HG02981 (cell line): Measurements from ENCODE around the gene MFSD2B.

Experiments
- ATAC-seq: cut with Tn5 transposase; IDR thresholded peaks from one replicate; pipeline ENCODE4 v1.9.1; 2021; ENCODE audit warnings: mild to moderate bottlenecking, moderate library complexity; ENCODE audit not compliant: unreplicated experiment

The MFSD2B gene

DNA sequence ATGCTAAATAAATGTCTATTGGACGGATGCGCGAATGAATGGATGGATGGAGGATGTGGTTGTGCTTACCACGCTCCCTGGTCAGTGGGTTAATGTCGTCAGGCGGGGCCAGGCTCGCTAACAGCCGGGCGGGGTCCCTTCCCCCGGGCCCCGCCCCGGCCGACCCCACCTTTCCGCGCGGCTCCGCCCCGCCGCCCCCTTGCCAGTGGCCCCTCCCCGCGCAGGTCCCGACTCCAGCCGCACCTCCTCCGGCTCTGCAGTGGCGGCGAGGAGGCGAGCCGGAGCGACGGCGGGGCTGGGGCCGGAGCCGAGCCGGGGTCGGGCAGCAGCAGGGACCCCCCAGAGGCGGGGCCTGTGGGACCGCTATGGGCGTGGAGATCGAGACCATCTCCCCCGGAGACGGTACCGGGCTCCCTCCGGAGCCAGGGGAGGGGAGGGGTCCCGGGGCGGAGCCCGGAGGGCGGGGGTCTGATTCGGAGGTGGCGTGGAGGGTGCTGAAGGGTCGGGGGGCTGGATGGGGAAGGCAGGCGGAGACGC, 39.7 kb downstream of the MFSD2B start, which contains the start of gene FKBP1B:
Gene FKBP1B (plus strand): TSS at position 257 of the 537 bp plus-strand sequence. CDS start 109 bp downstream, at position 366.
- no peak for ATAC-seq

GRCh38 chr2:24050041-24050979, 40.4 kb downstream of the MFSD2B start:
- no peak for ATAC-seq

DNA sequence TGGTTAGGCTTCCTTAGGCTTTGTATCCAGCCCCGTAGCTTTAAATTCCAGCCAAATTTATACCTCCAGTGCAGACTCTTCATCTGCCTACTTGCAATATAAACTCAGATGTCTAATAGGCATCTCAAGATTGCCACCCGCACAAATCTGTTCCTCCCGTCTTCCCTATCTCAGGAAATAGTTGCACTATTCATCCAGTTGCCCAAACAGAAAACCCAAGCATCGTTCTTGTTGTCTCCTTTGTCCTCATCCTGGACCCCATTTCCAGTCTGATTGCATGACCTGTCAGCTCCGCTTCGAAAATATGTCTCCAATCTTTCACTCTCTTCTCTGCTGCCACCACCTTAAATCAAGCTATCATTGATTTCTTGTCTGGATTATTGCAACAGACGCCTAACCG, 41.9 kb downstream of the MFSD2B start:
- ATAC-seq, result no peak

DNA sequence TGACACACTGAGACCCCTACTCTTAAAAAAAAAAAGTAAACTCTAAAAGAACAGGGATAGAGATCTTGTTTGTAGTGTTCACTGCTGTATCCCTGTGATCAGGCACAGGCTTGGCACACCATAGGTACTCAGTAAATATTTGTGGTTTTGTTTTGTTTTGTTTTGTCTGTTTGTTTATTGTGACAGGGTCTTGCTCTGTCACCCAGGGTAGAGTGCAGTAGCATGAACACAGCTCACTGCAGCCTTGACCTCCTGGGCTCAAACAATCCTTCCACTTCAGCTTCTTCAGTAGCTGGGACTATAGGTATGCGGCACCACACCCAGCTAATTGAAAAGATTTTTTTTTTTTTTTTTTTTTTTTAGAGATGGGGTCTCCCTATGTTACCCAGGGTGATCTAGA, 43.1 kb downstream of the MFSD2B start:
- no peak for ATAC-seq

DNA sequence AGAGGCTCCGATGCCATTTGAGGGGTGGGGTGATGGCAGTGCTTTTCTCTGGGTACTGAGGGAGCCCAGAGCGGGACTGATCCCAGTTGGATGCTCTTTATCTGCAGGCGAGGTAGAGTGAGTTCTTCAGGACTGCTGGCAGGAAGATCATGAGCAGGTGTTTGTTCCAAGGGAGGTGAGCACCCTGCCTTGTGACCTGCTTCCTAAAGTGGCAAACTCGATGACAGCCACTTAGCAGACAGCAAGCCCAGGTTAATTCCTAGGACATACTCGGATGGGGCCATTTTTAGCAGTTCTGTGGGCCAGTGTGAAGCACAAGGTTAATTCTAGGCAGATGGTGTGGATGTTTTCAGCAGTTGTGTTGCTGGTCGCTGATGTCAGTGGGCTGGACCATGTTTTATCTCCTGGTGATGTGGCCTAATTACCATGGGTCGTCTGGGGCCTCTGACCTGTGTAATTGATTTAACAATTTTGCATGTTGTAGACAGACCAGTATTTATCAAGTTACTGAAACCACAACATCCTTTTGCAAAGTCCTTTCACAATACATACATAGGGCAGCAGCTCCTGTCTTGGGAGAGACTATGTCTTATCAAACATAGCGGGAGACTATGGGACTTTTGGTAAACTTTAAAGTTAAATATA, 44.6 kb downstream of the MFSD2B start:
- no peak for ATAC-seq

DNA sequence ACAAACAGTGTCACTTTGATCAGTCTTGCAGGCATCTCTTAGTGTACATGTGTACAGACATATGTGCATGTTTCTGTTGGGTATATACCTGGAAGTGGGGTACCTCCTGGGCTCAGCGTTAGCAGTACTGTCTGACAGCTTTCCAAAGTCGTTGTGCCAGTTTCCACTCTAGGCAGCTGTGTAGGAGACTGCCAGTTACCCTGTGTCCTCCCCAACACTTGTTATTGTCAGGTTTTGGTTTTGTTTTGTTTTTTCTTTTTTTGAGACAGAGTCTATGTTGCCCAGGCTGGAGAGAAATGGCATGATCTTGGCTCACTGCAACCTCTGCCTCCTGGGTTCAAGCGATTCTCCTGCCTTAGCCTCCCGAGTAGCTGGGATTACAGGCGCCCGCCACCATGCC, 45.9 kb downstream of the MFSD2B start:
- ATAC-seq, result no peak

DNA sequence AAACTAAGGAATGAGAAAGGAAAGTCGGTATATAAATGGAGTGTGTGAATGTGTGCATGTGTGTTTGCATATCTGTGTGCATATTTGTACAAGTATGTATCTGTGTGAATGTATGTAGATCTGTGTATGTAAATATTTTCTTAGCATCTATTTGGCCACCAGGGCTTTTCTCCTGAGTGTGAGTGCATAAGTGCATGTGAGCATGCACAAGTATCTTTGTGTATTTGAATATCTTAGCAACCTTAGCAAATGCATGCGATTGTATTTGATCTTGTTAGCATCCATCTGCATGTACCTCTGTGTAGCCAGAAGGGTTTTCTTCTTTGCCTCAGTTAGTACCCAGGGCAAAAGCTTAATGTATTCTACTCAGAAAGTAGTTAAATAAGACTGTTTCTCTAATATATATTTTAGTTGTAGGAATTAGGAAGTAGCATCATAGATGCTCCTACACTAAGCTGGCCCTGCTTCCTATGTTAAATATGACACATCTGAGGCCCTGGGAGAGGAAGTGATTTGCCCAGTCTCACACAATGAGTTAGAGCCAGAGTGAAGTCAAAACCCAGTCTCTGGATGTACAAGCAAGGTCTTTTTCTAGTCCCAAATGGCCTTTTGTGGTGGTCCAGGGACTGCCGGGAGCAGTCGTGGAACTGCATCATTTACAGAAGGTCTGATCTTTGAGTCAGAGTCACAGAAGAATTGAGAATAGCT, 48.8 kb downstream of the MFSD2B start:
- no peak for ATAC-seq

GRCh38 chr2:24065341-24065740, 55.5 kb downstream of the MFSD2B start:
- ATAC-seq, result no peak

DNA sequence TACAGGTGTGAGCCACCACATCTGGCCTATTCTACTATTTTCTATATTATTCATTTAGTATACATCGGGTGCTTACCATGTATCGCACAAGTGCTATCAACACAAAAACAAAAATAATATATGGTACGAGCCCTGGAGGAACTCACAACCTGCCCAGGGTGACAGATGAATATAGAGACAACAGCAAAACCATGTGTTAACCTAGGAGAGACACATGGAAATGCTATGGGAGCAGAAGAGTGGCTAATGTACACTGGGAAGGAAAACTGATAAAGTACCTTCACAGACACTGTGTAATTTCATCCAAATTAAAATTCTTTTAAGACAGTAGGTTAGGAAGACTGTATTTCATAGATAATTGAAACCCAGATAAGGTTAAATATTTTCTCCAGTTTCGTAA, 62.4 kb downstream of the MFSD2B start:
- no peak for ATAC-seq

GRCh38 chr2:24073816-24074215, 63.9 kb downstream of the MFSD2B start:
- ATAC-seq, result no peak

- no peak for ATAC-seq
These were observed 65.4 kb downstream of the MFSD2B start for GRCh38 chr2:24075259-24075658.
